PC-3 (cell line): ENCODE data around the gene FAM3B.

Experiments used
- CTCF ChIP-seq: fragments of 300-600 bp; sonication (generic); conservative IDR thresholded peaks from 2 replicates; pipeline ENCODE4 v1.5.1; 2017; ENCODE audit warnings: antibody characterized with exemption, low read depth, mild to moderate bottlenecking, low read length
- EZH2 ChIP-seq: fragments of 300-600 bp; sonication (generic); IDR thresholded peaks from one replicate; pipeline ENCODE4 v1.6.1; 2017; ENCODE audit warnings: antibody characterized with exemption, mild to moderate bottlenecking, low read length; ENCODE audit not compliant: unreplicated experiment

- TF ChIP-seq CTCF (no peak), EZH2 (no peak)
Measured at GRCh38 chr21:41369920-41370839, 53.6 kb downstream of the FAM3B start.
